ENCODE data around the gene ATP10A.

Gene ATP10A

DNA sequence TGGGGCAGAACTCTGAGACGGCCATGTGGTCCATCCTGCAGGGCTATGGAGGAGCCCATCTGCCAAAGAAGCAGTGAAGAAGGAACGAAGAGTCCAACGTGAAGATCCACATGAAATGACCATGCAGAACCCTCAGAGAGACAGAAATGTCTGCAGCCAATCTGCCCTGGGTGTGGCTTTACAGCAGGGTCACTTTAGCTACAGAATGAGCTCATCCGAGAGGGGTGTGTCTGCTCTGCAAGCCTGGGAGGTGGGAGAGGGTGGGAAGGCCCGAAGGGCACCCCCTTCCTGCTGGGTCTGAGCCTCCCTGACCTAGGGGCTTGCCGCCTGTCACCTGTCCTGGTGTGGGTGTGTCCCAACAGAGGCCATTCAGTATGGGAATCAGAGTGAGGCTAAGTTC, 176.3 kb downstream of the ATP10A start:
- H3K14ac ChIP-seq (ENCODE audit: low read length), result no peak overlapping the region
- no peak overlapping the region for H3K27ac ChIP-seq (ENCODE audit: low read depth, low read length)
- no peaks in the 10 kb centered on the region for H3K36me3 ChIP-seq (ENCODE audit: control insufficient read depth in 1 of 2, insufficient read depth in 2 of 2, low read length in 2 of 2)
- H4K91ac ChIP-seq (ENCODE audit: low read depth, low read length), result no peak overlapping the region
- H3K23ac ChIP-seq (ENCODE audit: low read length), result no peak overlapping the region
- H3K4me1 ChIP-seq (ENCODE audit: control insufficient read depth in 1 of 2, insufficient read depth in 2 of 2, low read length in 2 of 2), result peaks cover 7 to 21% of the 10 kb centered on the region in 2 experiments
- no peaks in the 10 kb centered on the region for H3K79me2 ChIP-seq (ENCODE audit: control insufficient read depth, insufficient read depth, low read length, poor library complexity)
- H3K9me3 ChIP-seq (ENCODE audit: insufficient read depth, low read depth, low read length), result peaks cover 3% of the 10 kb centered on the region
- H3K4me2 ChIP-seq (ENCODE audit: low read length), result no peak overlapping the region
- no peak overlapping the region for H3K18ac ChIP-seq (ENCODE audit: low read length)
- no peak overlapping the region for H2BK12ac ChIP-seq (ENCODE audit: low read length)
- DNase-seq, result no peak
- no peak overlapping the region for H3K4ac ChIP-seq (ENCODE audit: low read depth, low read length)
- H2AFZ ChIP-seq (ENCODE audit: insufficient read depth, low read length, poor library complexity), result no peak overlapping the region
- H2AK5ac ChIP-seq (ENCODE audit: low read length), result no peak overlapping the region
- H2BK5ac ChIP-seq (ENCODE audit: low read depth, low read length, poor library complexity), result no peak overlapping the region
- H3K27me3 ChIP-seq (ENCODE audit: insufficient read depth, low read length), result no peaks in the 10 kb centered on the region
- no peak overlapping the region for H3K4me3 ChIP-seq (ENCODE audit: low read depth, low read length)
- no peak overlapping the region for H2BK120ac ChIP-seq (ENCODE audit: insufficient read depth, low read length, poor library complexity)
- H4K8ac ChIP-seq (ENCODE audit: low read depth, low read length), result no peak overlapping the region
- no peak overlapping the region for H3K9ac ChIP-seq (ENCODE audit: low read length)
- no CpG with 5 or more reads among the region's 6 CpGs for WGBS (ENCODE audit: extremely low coverage, insufficient coverage, insufficient read length)
- H3K79me1 ChIP-seq (ENCODE audit: low read length), result no peaks in the 10 kb centered on the region
- no peak overlapping the region for H4K12ac ChIP-seq (ENCODE audit: low read depth, low read length)

DNA sequence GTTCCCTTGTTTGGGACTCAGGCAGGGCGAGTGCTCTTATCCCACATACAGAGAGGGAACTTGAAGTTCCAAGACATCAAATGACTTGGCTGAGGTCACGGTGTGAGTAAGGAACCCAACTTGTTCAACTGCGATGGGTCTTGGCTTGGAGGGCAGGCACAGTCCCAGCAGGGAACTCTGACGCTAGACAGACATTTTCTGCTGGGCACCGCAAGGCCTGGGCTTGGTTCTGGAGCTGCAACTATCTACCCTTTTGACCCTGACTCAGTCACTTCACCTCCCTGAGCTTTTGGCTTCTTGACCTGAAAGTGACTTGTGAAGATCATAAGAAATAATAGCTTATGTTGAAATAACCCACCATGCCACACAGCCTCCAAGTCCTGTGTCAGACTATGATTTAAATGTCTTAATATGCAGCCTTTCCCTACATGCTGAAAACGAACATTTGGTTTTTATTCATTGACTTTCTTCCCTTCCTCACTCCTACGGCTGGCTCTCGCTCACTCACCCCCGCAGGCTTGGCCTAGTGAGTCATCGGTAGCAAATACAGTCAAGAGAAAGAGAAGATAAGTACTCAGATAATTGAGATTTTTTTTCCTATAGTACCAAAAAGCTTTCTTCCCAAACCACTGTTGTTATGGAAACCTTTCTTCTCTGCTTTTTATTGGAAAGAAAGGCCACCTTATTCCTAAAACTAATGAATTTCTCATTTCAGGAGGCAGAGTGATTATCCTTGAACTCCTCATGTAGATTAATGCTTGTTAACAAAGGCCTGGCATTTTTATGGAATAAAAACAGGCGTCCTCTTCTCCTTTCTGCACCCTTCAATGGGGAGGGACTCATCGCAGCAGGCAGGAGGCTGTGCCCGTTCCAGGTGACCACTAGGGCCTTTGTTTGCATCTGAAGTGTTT, 178.4 kb downstream of the ATP10A start:
- Histone ChIP-seq H3K9me3 (ENCODE audit: insufficient read depth, low read depth, low read length) (peaks cover 3% of the 10 kb centered on the region), H3K4me2 (ENCODE audit: low read length) (no peak overlapping the region), H3K27me3 (ENCODE audit: insufficient read depth, low read length) (no peaks in the 10 kb centered on the region), H3K27ac (ENCODE audit: low read depth, low read length) (peak overlapping the region; percentile 52), H3K23ac (ENCODE audit: low read length) (no peak overlapping the region), H2BK120ac (ENCODE audit: insufficient read depth, low read length, poor library complexity) (no peak overlapping the region), H3K36me3 (ENCODE audit: control insufficient read depth in 1 of 2, insufficient read depth in 2 of 2, low read length in 2 of 2) (no peaks in the 10 kb centered on the region), H4K12ac (ENCODE audit: low read depth, low read length) (no peak overlapping the region), H3K14ac (ENCODE audit: low read length) (no peak overlapping the region), H4K8ac (ENCODE audit: low read depth, low read length) (no peak overlapping the region), H3K18ac (ENCODE audit: low read length) (no peak overlapping the region), H3K9ac (ENCODE audit: low read length) (no peak overlapping the region), H3K79me1 (ENCODE audit: low read length) (no peaks in the 10 kb centered on the region), H2BK5ac (ENCODE audit: low read depth, low read length, poor library complexity) (no peak overlapping the region), H3K4me3 (ENCODE audit: low read depth, low read length) (no peak overlapping the region), H4K91ac (ENCODE audit: low read depth, low read length) (peak overlapping the region; percentile 64), H2BK12ac (ENCODE audit: low read length) (peak overlapping the region; percentile 44), H2AFZ (ENCODE audit: insufficient read depth, low read length, poor library complexity) (no peak overlapping the region), H2AK5ac (ENCODE audit: low read length) (no peak overlapping the region), H3K79me2 (ENCODE audit: control insufficient read depth, insufficient read depth, low read length, poor library complexity) (no peaks in the 10 kb centered on the region), H3K4ac (ENCODE audit: low read depth, low read length) (no peak overlapping the region), H3K4me1 (ENCODE audit: control insufficient read depth in 1 of 2, insufficient read depth in 2 of 2, low read length in 2 of 2) (peaks cover 5 to 18% of the 10 kb centered on the region in 2 experiments)
- DNase-seq, result peak in 1 of 2 donors; percentile 63
- WGBS (ENCODE audit: extremely low coverage, insufficient coverage, insufficient read length), result no CpG with 5 or more reads among the region's 13 CpGs

DNA sequence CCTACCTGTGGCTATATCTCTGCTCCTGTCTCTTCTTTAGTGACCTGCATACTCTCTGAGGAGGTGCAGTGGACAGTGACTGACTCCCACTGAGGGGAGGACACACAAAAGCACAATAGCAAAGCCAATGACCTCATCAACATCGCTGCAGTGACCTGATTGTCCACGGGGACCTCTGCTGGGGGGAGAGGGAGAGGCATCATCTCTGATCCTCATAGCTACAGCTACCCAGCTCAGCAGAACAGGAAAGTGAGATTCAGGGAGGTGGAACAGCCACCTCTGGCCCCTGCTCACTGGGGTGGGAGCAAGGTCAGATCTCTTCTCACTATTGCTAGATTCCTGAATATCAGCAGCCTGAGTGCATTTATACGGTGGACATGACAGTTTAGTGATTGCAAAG, 179.2 kb downstream of the ATP10A start:
- no peak overlapping the region for H2BK120ac ChIP-seq (ENCODE audit: insufficient read depth, low read length, poor library complexity)
- no peak overlapping the region for H4K12ac ChIP-seq (ENCODE audit: low read depth, low read length)
- DNase-seq, result peak in 1 of 2 donors; percentile 14
- no CpG with 5 or more reads among the region's 3 CpGs for WGBS (ENCODE audit: extremely low coverage, insufficient coverage, insufficient read length)
- no peak overlapping the region for H3K23ac ChIP-seq (ENCODE audit: low read length)
- no peaks in the 10 kb centered on the region for H3K79me2 ChIP-seq (ENCODE audit: control insufficient read depth, insufficient read depth, low read length, poor library complexity)
- peak overlapping the region; percentile 17 for H4K91ac ChIP-seq (ENCODE audit: low read depth, low read length)
- H3K4me2 ChIP-seq (ENCODE audit: low read length), result no peak overlapping the region
- no peak overlapping the region for H2BK12ac ChIP-seq (ENCODE audit: low read length)
- no peak overlapping the region for H3K18ac ChIP-seq (ENCODE audit: low read length)
- no peak overlapping the region for H3K4ac ChIP-seq (ENCODE audit: low read depth, low read length)
- no peaks in the 10 kb centered on the region for H3K79me1 ChIP-seq (ENCODE audit: low read length)
- peak overlapping the region; percentile 7 for H3K27ac ChIP-seq (ENCODE audit: low read depth, low read length)
- H3K9ac ChIP-seq (ENCODE audit: low read length), result no peak overlapping the region
- H3K36me3 ChIP-seq (ENCODE audit: control insufficient read depth in 1 of 2, insufficient read depth in 2 of 2, low read length in 2 of 2), result no peaks in the 10 kb centered on the region
- no peak overlapping the region for H3K14ac ChIP-seq (ENCODE audit: low read length)
- peaks cover 5 to 18% of the 10 kb centered on the region in 2 experiments for H3K4me1 ChIP-seq (ENCODE audit: control insufficient read depth in 1 of 2, insufficient read depth in 2 of 2, low read length in 2 of 2)
- peaks cover 3% of the 10 kb centered on the region for H3K9me3 ChIP-seq (ENCODE audit: insufficient read depth, low read depth, low read length)
- H3K27me3 ChIP-seq (ENCODE audit: insufficient read depth, low read length), result no peaks in the 10 kb centered on the region
- H2AK5ac ChIP-seq (ENCODE audit: low read length), result no peak overlapping the region
- no peak overlapping the region for H2AFZ ChIP-seq (ENCODE audit: insufficient read depth, low read length, poor library complexity)
- H2BK5ac ChIP-seq (ENCODE audit: low read depth, low read length, poor library complexity), result no peak overlapping the region
- H3K4me3 ChIP-seq (ENCODE audit: low read depth, low read length), result no peak overlapping the region
- H4K8ac ChIP-seq (ENCODE audit: low read depth, low read length), result no peak overlapping the region

DNA sequence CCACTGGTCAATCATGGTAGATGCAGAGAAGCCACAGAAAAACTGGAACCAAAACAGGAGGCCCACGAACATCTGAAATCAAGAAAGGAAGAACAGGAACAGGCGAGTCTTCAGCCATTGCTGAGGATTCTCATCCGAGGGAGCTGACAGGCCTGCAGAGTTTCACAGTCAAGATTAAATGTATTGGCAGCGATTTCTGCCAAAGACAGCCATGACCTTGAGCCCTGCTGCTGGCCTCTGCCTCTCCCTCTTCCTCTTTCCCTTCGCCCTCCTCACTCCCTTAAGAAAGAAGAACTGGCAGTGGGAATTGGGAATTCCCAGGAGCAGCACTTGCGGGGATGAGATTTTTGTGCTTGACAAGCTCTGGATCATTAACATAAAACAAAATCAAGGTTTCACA, 179.7 kb downstream of the ATP10A start:
- H4K12ac ChIP-seq (ENCODE audit: low read depth, low read length), result no peak overlapping the region
- H2AFZ ChIP-seq (ENCODE audit: insufficient read depth, low read length, poor library complexity), result no peak overlapping the region
- no peak overlapping the region for H2AK5ac ChIP-seq (ENCODE audit: low read length)
- H3K4me1 ChIP-seq (ENCODE audit: control insufficient read depth in 1 of 2, insufficient read depth in 2 of 2, low read length in 2 of 2), result peaks cover 5 to 18% of the 10 kb centered on the region in 2 experiments
- H3K27me3 ChIP-seq (ENCODE audit: insufficient read depth, low read length), result no peaks in the 10 kb centered on the region
- H3K27ac ChIP-seq (ENCODE audit: low read depth, low read length), result no peak overlapping the region
- no peaks in the 10 kb centered on the region for H3K79me2 ChIP-seq (ENCODE audit: control insufficient read depth, insufficient read depth, low read length, poor library complexity)
- no peak overlapping the region for H3K14ac ChIP-seq (ENCODE audit: low read length)
- H3K36me3 ChIP-seq (ENCODE audit: control insufficient read depth in 1 of 2, insufficient read depth in 2 of 2, low read length in 2 of 2), result no peaks in the 10 kb centered on the region
- no peak for DNase-seq
- no peak overlapping the region for H3K23ac ChIP-seq (ENCODE audit: low read length)
- H3K79me1 ChIP-seq (ENCODE audit: low read length), result no peaks in the 10 kb centered on the region
- peaks cover 3% of the 10 kb centered on the region for H3K9me3 ChIP-seq (ENCODE audit: insufficient read depth, low read depth, low read length)
- H3K4me2 ChIP-seq (ENCODE audit: low read length), result no peak overlapping the region
- H4K8ac ChIP-seq (ENCODE audit: low read depth, low read length), result no peak overlapping the region
- H3K18ac ChIP-seq (ENCODE audit: low read length), result no peak overlapping the region
- WGBS (ENCODE audit: extremely low coverage, insufficient coverage, insufficient read length), result no CpG with 5 or more reads among the region's 6 CpGs
- no peak overlapping the region for H2BK5ac ChIP-seq (ENCODE audit: low read depth, low read length, poor library complexity)
- no peak overlapping the region for H2BK12ac ChIP-seq (ENCODE audit: low read length)
- H2BK120ac ChIP-seq (ENCODE audit: insufficient read depth, low read length, poor library complexity), result no peak overlapping the region
- no peak overlapping the region for H3K9ac ChIP-seq (ENCODE audit: low read length)
- H3K4ac ChIP-seq (ENCODE audit: low read depth, low read length), result no peak overlapping the region
- peak overlapping the region; percentile 17 for H4K91ac ChIP-seq (ENCODE audit: low read depth, low read length)
- H3K4me3 ChIP-seq (ENCODE audit: low read depth, low read length), result no peak overlapping the region
